ENCODE data around the gene KIAA1217.

The KIAA1217 gene

GRCh38 chr10:24277771-24278170 lies 68.8 kb downstream of the KIAA1217 start:
- Histone ChIP-seq H3K4me1 (ENCODE audit: control insufficient read depth, low read length) (no peaks in the 10 kb centered on the region), H3K79me2 (ENCODE audit: control insufficient read depth, low read length) (no peaks in the 10 kb centered on the region), H3K27me3 (ENCODE audit: control insufficient read depth, low read length) (0 out of 2 replicates have a peak, but pooled peaks cover 3% of the 10 kb centered on the region), H3K36me3 (ENCODE audit: control insufficient read depth, low read length) (no peaks in the 10 kb centered on the region), H4K20me1 (ENCODE audit: control insufficient read depth, insufficient read depth, low read depth, low read length) (no peaks in the 10 kb centered on the region), H3K9me3 (ENCODE audit: control insufficient read depth, insufficient read depth, low read length) (no peaks in the 10 kb centered on the region), H3K27ac (ENCODE audit: low read depth, low read length) (no peak overlapping the region), H3K4me3 (ENCODE audit: low read length) (no peak overlapping the region), H3K4me2 (ENCODE audit: low read length) (no peak overlapping the region), H3F3A (ENCODE audit: control insufficient read depth, insufficient read depth) (no peaks in the 10 kb centered on the region), H3K9me2 (replicated peaks; ENCODE audit: control insufficient read depth, low read length) (no peaks in the 10 kb centered on the region)
- no peak for TF ChIP-seq CTCF (IDR thresholded peaks at IDR 0.05; ENCODE audit: low read depth, low read length, poor library complexity, severe bottlenecking)
- no peak for TF ChIP-seq EZH2phosphoT487 (IDR thresholded peaks at IDR 0.05; ENCODE audit: borderline replicate concordance, low read length)

- Histone ChIP-seq H3K79me2 (ENCODE audit: control insufficient read depth, low read length) (no peaks in the 10 kb centered on the region), H3K27ac (ENCODE audit: low read depth, low read length) (no peak overlapping the region), H3K4me3 (ENCODE audit: low read length) (no peak overlapping the region), H3K27me3 (ENCODE audit: control insufficient read depth, low read length) (0 out of 2 replicates have a peak, but pooled peaks cover 3% of the 10 kb centered on the region), H3K9me3 (ENCODE audit: control insufficient read depth, insufficient read depth, low read length) (no peaks in the 10 kb centered on the region), H3K9me2 (replicated peaks; ENCODE audit: control insufficient read depth, low read length) (no peaks in the 10 kb centered on the region), H3K4me2 (ENCODE audit: low read length) (no peak overlapping the region), H4K20me1 (ENCODE audit: control insufficient read depth, insufficient read depth, low read depth, low read length) (no peaks in the 10 kb centered on the region), H3F3A (ENCODE audit: control insufficient read depth, insufficient read depth) (no peaks in the 10 kb centered on the region), H3K36me3 (ENCODE audit: control insufficient read depth, low read length) (no peaks in the 10 kb centered on the region), H3K4me1 (ENCODE audit: control insufficient read depth, low read length) (no peaks in the 10 kb centered on the region)
- TF ChIP-seq CTCF (IDR thresholded peaks at IDR 0.05; ENCODE audit: low read depth, low read length, poor library complexity, severe bottlenecking) (no peak), EZH2phosphoT487 (IDR thresholded peaks at IDR 0.05; ENCODE audit: borderline replicate concordance, low read length) (no peak)
These were observed 69.4 kb downstream of the KIAA1217 start for GRCh38 chr10:24278176-24278889.

GRCh38 chr10:24279166-24279565 lies 70.2 kb downstream of the KIAA1217 start:
- Histone ChIP-seq H3K79me2 (ENCODE audit: control insufficient read depth, low read length) (no peaks in the 10 kb centered on the region), H3K4me2 (ENCODE audit: low read length) (no peak overlapping the region), H3K36me3 (ENCODE audit: control insufficient read depth, low read length) (no peaks in the 10 kb centered on the region), H3K27me3 (ENCODE audit: control insufficient read depth, low read length) (0 out of 2 replicates have a peak, but pooled peaks cover 3% of the 10 kb centered on the region), H3K27ac (ENCODE audit: low read depth, low read length) (no peak overlapping the region), H3K4me1 (ENCODE audit: control insufficient read depth, low read length) (no peaks in the 10 kb centered on the region), H3K4me3 (ENCODE audit: low read length) (no peak overlapping the region), H3K9me2 (replicated peaks; ENCODE audit: control insufficient read depth, low read length) (no peaks in the 10 kb centered on the region), H3F3A (ENCODE audit: control insufficient read depth, insufficient read depth) (no peaks in the 10 kb centered on the region), H4K20me1 (ENCODE audit: control insufficient read depth, insufficient read depth, low read depth, low read length) (no peaks in the 10 kb centered on the region), H3K9me3 (ENCODE audit: control insufficient read depth, insufficient read depth, low read length) (no peaks in the 10 kb centered on the region)
- TF ChIP-seq CTCF (IDR thresholded peaks at IDR 0.05; ENCODE audit: low read depth, low read length, poor library complexity, severe bottlenecking) (no peak), EZH2phosphoT487 (IDR thresholded peaks at IDR 0.05; ENCODE audit: borderline replicate concordance, low read length) (no peak)
